ENCODE results near the gene BCAR3.

DNA sequence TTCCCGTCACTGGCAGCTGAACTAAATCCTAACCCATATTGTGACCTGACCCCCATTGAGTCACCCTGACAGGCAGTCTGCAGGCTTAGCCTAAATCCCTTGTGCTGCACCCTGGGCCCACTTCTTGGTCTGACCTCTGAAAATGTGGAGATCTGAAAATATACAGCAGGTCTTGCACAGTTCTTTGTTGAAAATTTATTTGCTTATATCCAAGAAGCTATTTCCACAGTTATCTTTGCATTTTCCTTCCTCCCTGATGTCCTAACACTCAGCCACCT, 87.1 kb downstream of the BCAR3 start:
- no peak for TF ChIP-seq POLR2A (IDR thresholded peaks at IDR 0.05; ENCODE audit: low read depth, low read length)
- TF ChIP-seq POLR2AphosphoS5 (IDR thresholded peaks at IDR 0.05; ENCODE audit: low read depth, low read length) = no peak

All from GM12892 (cell line).